H1 (cell line): Measurements from ENCODE around the gene XRCC6. TPM values are rescaled to one million over a fixed set of nuclear protein-coding genes. Genes with fewer than 3 reads are reported as not detected.
A peak's percentile ranks its signal among the peaks of the same experiment; 100 is the strongest.

ENCODE experiments used
- CBX8 ChIP-seq: fragments of 300-800, 300-1000 bp; sonication (generic); IDR thresholded peaks from 2 replicates; pipeline ENCODE4 v1.7.1; 2016; ENCODE audit warnings: low read depth, low read length, borderline replicate concordance
- CHD1 ChIP-seq: IDR thresholded peaks from 2 replicates; pipeline ENCODE4 v1.6.1; 2012; ENCODE audit warnings: low read depth, low read length, improper control_type of control experiment
- CREB1 ChIP-seq: IDR thresholded peaks from 2 replicates; pipeline ENCODE4 v1.6.1; 2012; ENCODE audit warnings: inconsistent platforms
- CTCF ChIP-seq, 3 experiments: IDR thresholded peaks; 1 replicate in 2 of 3; 2 replicates in 1 of 3; pipeline versions ENCODE4 v1.5.1 to v1.6.1; 2011; ENCODE audit warnings: low read length in 3 of 3, mild to moderate bottlenecking in 3 of 3, inconsistent platforms in 2 of 3, low read depth in 1 of 3, moderate library complexity in 1 of 3; ENCODE audit not compliant: insufficient read depth in 1 of 3; ENCODE audit errors: control extremely low read depth in 1 of 3
- EZH2 ChIP-seq: fragments of 200-600 bp; sonication (generic); IDR thresholded peaks from 2 replicates; pipeline ENCODE4 v1.7.1; 2012; ENCODE audit warnings: low read depth, mild to moderate bottlenecking, moderate library complexity, low read length, inconsistent platforms; ENCODE audit not compliant: severe bottlenecking
- FOSL1 ChIP-seq: IDR thresholded peaks from 2 replicates; pipeline ENCODE4 v1.6.1; 2011; ENCODE audit warnings: mild to moderate bottlenecking, low read depth, low read length, moderate library complexity; ENCODE audit not compliant: insufficient read depth
- GTF2F1 ChIP-seq: IDR thresholded peaks from 2 replicates; pipeline ENCODE4 v1.6.1; 2012; ENCODE audit warnings: low read depth, low read length, improper control_type of control experiment, borderline replicate concordance
- JUND ChIP-seq: IDR thresholded peaks from 2 replicates; pipeline ENCODE4 v1.6.1; 2011; ENCODE audit warnings: mild to moderate bottlenecking, improper control_type of control experiment, low read length
- KDM1A ChIP-seq: fragments of 200-600, 300-600 bp; sonication (generic); IDR thresholded peaks from 2 replicates; pipeline ENCODE4 v1.7.1; 2016; ENCODE audit warnings: mild to moderate bottlenecking, low read length, borderline replicate concordance
- POU5F1 ChIP-seq: IDR thresholded peaks from 2 replicates; pipeline ENCODE4 v1.6.1; 2011; ENCODE audit warnings: low read depth, mild to moderate bottlenecking, low read length, moderate library complexity
- RAD21 ChIP-seq, 2 experiments: IDR thresholded peaks in 1 of 2; conservative IDR thresholded peaks in 1 of 2; 2 replicates each; pipeline ENCODE4 v1.6.1; 2011; ENCODE audit warnings: low read depth in 2 of 2, low read length in 2 of 2, improper control_type of control experiment in 1 of 2, inconsistent platforms in 1 of 2, mild to moderate bottlenecking in 1 of 2, moderate library complexity in 1 of 2
- RBBP5 ChIP-seq: IDR thresholded peaks from 2 replicates; pipeline ENCODE4 v1.7.1; 2012; ENCODE audit warnings: low read depth, mild to moderate bottlenecking, inconsistent platforms, low read length, moderate library complexity, borderline replicate concordance
- RNF2 ChIP-seq: fragments of 200-900, 300-1000 bp; sonication (generic); IDR thresholded peaks from 2 replicates; pipeline ENCODE4 v1.7.1; 2016; ENCODE audit warnings: borderline replicate concordance, low read depth, mild to moderate bottlenecking, antibody characterized with exemption, low read length; ENCODE audit not compliant: poor library complexity, severe bottlenecking; ENCODE audit errors: missing control alignments
- SIRT6 ChIP-seq: IDR thresholded peaks from one replicate; pipeline ENCODE4 v1.7.1; 2012; ENCODE audit warnings: low read length, inconsistent platforms
- SP2 ChIP-seq: IDR thresholded peaks from 2 replicates; pipeline ENCODE4 v1.6.1; 2012; ENCODE audit warnings: mild to moderate bottlenecking, low read length, inconsistent platforms
- TAF1 ChIP-seq: IDR thresholded peaks from 2 replicates; pipeline ENCODE4 v1.6.1; 2011; ENCODE audit warnings: mild to moderate bottlenecking, low read depth, low read length
- TAF7 ChIP-seq: optimal IDR thresholded peaks from 2 replicates; pipeline ENCODE3; 2011; ENCODE audit warnings: low read depth, mild to moderate bottlenecking, inconsistent platforms, low read length, moderate library complexity, borderline replicate concordance
- TEAD4 ChIP-seq: IDR thresholded peaks from 2 replicates; pipeline ENCODE4 v1.6.1; 2012; ENCODE audit warnings: low read depth, low read length, inconsistent platforms, mixed read lengths
- polyA plus RNA-seq, 7 experiments: library from polyadenylated mRNA; depleted of rRNA in 3 of 7; stranded (reverse) in 5 of 7; unstranded in 2 of 7; fragments of >200 nt in 5 of 7; fragments of 200-250 nt in 2 of 7; gene quantifications; 1 replicate in 5 of 7; 2 replicates in 1 of 7; 4 replicates in 1 of 7; pipeline versions ENCODE4 v1.2.1 to v1.2.3, GENCODE V29; 2011 to 2013; ENCODE audit warnings: missing spikeins in 2 of 7, mixed read lengths in 2 of 7
- total RNA-seq: library from RNA; stranded (reverse); fragmentation: NEBNext Ultra II Directional; extraction: Animal tissue kit (Norgen Biotek cat#: 25700); gene quantifications from 2 replicates; pipeline ENCODE4 v1.2.1, GENCODE V29; 2021
- TF ChIP-seq, protein P1 (sequence below): IDR thresholded peaks from 2 replicates; pipeline ENCODE4 v1.6.1; 2011; ENCODE audit warnings: low read length, improper control_type of control experiment

XRCC6 gene
- total and polyA plus RNA-seq, 2 of the 8 experiments (the other 6 are each of a cell fraction or from before 2014, with no cell fraction given) = 150 to 490 TPM

GRCh38 chr22:41620589-41621098 lies 451 bp upstream of the XRCC6 start, which contains the start of gene DESI1 (continued):
- TF ChIP-seq CTCF (IDR thresholded peaks at IDR 0.05; ENCODE audit: control extremely low read depth in 1 of 3, insufficient read depth in 1 of 3, low read depth in 1 of 3, low read length in 3 of 3) (no peak), CBX8 (no peak), RAD21 (IDR thresholded peaks at IDR 0.05 in 1 of 2, conservative IDR thresholded peaks at IDR 0.05 in 1 of 2; ENCODE audit: low read depth in 2 of 2, low read length in 2 of 2) (no peak), CHD1 (no peak), JUND (no peak), RNF2 (no peak), TAF7 (peak; percentile 68), POU5F1 (no peak), FOSL1 (no peak), TAF1 (peak; percentile 78; the same call in 1 of the 2 replicates), TEAD4 (no peak), EZH2 (no peak), CREB1 (no peak), GTF2F1 (0 out of 2 replicates have a peak, but pooled peaks have one; percentile 0), KDM1A (no peak), SP2 (no peak), SIRT6 (no peak), RBBP5 (no peak; the same call in 1 of the 2 replicates)
- TF ChIP-seq, protein P1, sequence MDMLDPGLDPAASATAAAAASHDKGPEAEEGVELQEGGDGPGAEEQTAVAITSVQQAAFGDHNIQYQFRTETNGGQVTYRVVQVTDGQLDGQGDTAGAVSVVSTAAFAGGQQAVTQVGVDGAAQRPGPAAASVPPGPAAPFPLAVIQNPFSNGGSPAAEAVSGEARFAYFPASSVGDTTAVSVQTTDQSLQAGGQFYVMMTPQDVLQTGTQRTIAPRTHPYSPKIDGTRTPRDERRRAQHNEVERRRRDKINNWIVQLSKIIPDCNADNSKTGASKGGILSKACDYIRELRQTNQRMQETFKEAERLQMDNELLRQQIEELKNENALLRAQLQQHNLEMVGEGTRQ = no peak
